H1 (cell line): ENCODE results near the gene FANCE. TPM values are rescaled to one million over a fixed set of nuclear protein-coding genes. Genes with fewer than 3 reads are reported as not detected.
A peak's percentile ranks its signal among the peaks of the same experiment; 100 is the strongest.

Experiments
- CTCF ChIA-PET: fragments of 300-600 bp; sonication (Branson Sonifier 250); formaldehyde crosslinking; loops from one replicate; lab custom pipeline; 2021; ENCODE audit not compliant: partially characterized antibody; lab: Charles Lee
- POLR2A ChIA-PET: fragments of 300-600 bp; sonication (Branson Sonifier 250); formaldehyde crosslinking; loops from one replicate; lab custom pipeline; 2021; ENCODE audit warnings: inconsistent platforms; ENCODE audit not compliant: partially characterized antibody; lab: Charles Lee
- DNase-seq, 2 experiments: peaks; one replicate each; pipeline versions ENCODE4 v3.0.0 to v3.0.0-alpha.2; 2010 to 2022; ENCODE audit warnings: low spot score in 2 of 2, low read depth in 1 of 2, mixed read lengths in 1 of 2
- FAIRE-seq: peaks from 2 replicates; lab custom pipeline; 2011; peaks lifted over from hg19 to GRCh38; lab: Jason Lieb, UNC
- H2AFZ ChIP-seq: 2 replicates; pipeline ENCODE4 v1.8.1; 2012; ENCODE audit warnings: low read length, inconsistent platforms
- H2AK5ac ChIP-seq: 2 replicates; pipeline ENCODE4 v1.6.1; 2013; ENCODE audit warnings: low read depth, low read length
- H2BK120ac ChIP-seq: replicated peaks from 2 replicates; pipeline ENCODE3; 2013; ENCODE audit warnings: low read depth, low read length, inconsistent platforms
- H2BK12ac ChIP-seq: 2 replicates; pipeline ENCODE4 v1.6.1; 2013; ENCODE audit warnings: low read depth, low read length
- H2BK15ac ChIP-seq: 2 replicates; pipeline ENCODE4 v1.6.1; 2013; ENCODE audit warnings: low read length
- H2BK20ac ChIP-seq: 2 replicates; pipeline ENCODE4 v1.6.1; 2013; ENCODE audit warnings: low read length
- H2BK5ac ChIP-seq: 2 replicates; pipeline ENCODE4 v1.6.1; 2013; ENCODE audit warnings: low read depth, low read length
- H3K14ac ChIP-seq: 2 replicates; pipeline ENCODE4 v1.6.1; 2013; ENCODE audit warnings: inconsistent platforms; ENCODE audit not compliant: insufficient read length
- H3K18ac ChIP-seq: 2 replicates; pipeline ENCODE4 v1.6.1; 2013; ENCODE audit warnings: low read length; ENCODE audit errors: extremely low read depth
- H3K23ac ChIP-seq: 2 replicates; pipeline ENCODE4 v1.6.1; 2013; ENCODE audit warnings: inconsistent platforms; ENCODE audit not compliant: insufficient read length
- H3K23me2 ChIP-seq: 2 replicates; pipeline ENCODE4 v1.6.1; 2013; ENCODE audit warnings: low read depth, low read length
- H3K27ac ChIP-seq: 2 replicates; pipeline ENCODE4 v1.6.1; 2011; ENCODE audit warnings: low read depth, low read length, inconsistent platforms
- H3K27me3 ChIP-seq, 4 experiments: replicated peaks in 1 of 4; 1 replicate in 1 of 4; 2 replicates in 3 of 4; pipeline versions ENCODE4 v1.6.1 to v1.8.1; 2011 to 2013; ENCODE audit warnings: low read length in 3 of 4, mild to moderate bottlenecking in 3 of 4, inconsistent platforms in 2 of 4, mixed read lengths in 2 of 4, moderate library complexity in 1 of 4; ENCODE audit not compliant: control insufficient read depth in 3 of 4, insufficient read depth in 3 of 4; ENCODE audit errors: extremely low read depth in 1 of 4
- H3K36me3 ChIP-seq, 4 experiments: 2 replicates each; pipeline versions ENCODE4 v1.6.1 to v1.8.1; 2011 to 2013; ENCODE audit warnings: mild to moderate bottlenecking in 4 of 4, low read length in 3 of 4, moderate library complexity in 2 of 4, control low read depth in 1 of 4, inconsistent platforms in 1 of 4; ENCODE audit not compliant: insufficient read depth in 4 of 4, control insufficient read depth in 2 of 4
- H3K4ac ChIP-seq: replicated peaks from 2 replicates; pipeline ENCODE3; 2013; ENCODE audit warnings: low read length, low read depth, mixed read lengths, inconsistent platforms; ENCODE audit not compliant: insufficient read length
- H3K4me1 ChIP-seq, 4 experiments: replicated peaks in 1 of 4; 1 replicate in 1 of 4; 2 replicates in 3 of 4; pipeline versions ENCODE4 v1.6.1 to v1.8.1; 2011 to 2013; ENCODE audit warnings: low read length in 3 of 4, inconsistent platforms in 2 of 4, mixed read lengths in 1 of 4; ENCODE audit not compliant: insufficient read depth in 4 of 4, control insufficient read depth in 3 of 4
- H3K4me2 ChIP-seq, 2 experiments: 2 replicates each; pipeline versions ENCODE4 v1.6.1 to v1.8.1; 2011 to 2013; ENCODE audit warnings: low read depth in 2 of 2, low read length in 2 of 2, control low read depth in 1 of 2, inconsistent platforms in 1 of 2, mild to moderate bottlenecking in 1 of 2; ENCODE audit not compliant: insufficient read depth in 1 of 2
- H3K4me3 ChIP-seq, 4 experiments: fragments of 200-600, 300-600 bp in 1 of 4; sonication (generic), shearing (Covaris generic), sonication (Bioruptor Twin) in 1 of 4; 2 replicates each; pipeline versions ENCODE4 v1.5.1 to v1.8.1; 2011 to 2016; ENCODE audit warnings: low read length in 4 of 4, low read depth in 3 of 4, control low read depth in 2 of 4, inconsistent platforms in 2 of 4, mild to moderate bottlenecking in 2 of 4, mixed read lengths in 1 of 4, moderate library complexity in 1 of 4; ENCODE audit not compliant: insufficient read depth in 2 of 4; ENCODE audit errors: extremely low read depth in 1 of 4
- H3K56ac ChIP-seq: replicated peaks from 2 replicates; pipeline ENCODE3; 2013; ENCODE audit warnings: low read depth, mild to moderate bottlenecking, mixed read lengths, low read length, inconsistent platforms; ENCODE audit not compliant: insufficient read length
- H3K79me1 ChIP-seq: 2 replicates; pipeline ENCODE4 v1.6.1; 2013; ENCODE audit warnings: low read depth, low read length, control low read depth
- H3K79me2 ChIP-seq, 2 experiments: 2 replicates each; pipeline versions ENCODE4 v1.6.1 to v1.8.1; 2012 to 2013; ENCODE audit warnings: low read length in 2 of 2, mild to moderate bottlenecking in 2 of 2, inconsistent platforms in 1 of 2; ENCODE audit not compliant: insufficient read depth in 2 of 2, control insufficient read depth in 1 of 2
- H3K9ac ChIP-seq, 4 experiments: replicated peaks in 1 of 4; 1 replicate in 1 of 4; 2 replicates in 3 of 4; pipeline versions ENCODE4 v1.6.1 to v1.8.1; 2011 to 2013; ENCODE audit warnings: low read depth in 3 of 4, low read length in 3 of 4, control low read depth in 2 of 4, mild to moderate bottlenecking in 2 of 4, moderate library complexity in 2 of 4, inconsistent platforms in 1 of 4; ENCODE audit errors: extremely low read depth in 1 of 4
- H3K9me3 ChIP-seq, 2 experiments: 2 replicates each; pipeline versions ENCODE4 v1.6.1 to v1.8.1; 2012 to 2013; ENCODE audit warnings: mild to moderate bottlenecking in 2 of 2, moderate library complexity in 2 of 2, control low read depth in 1 of 2, inconsistent platforms in 1 of 2, low read depth in 1 of 2, low read length in 1 of 2, mixed read lengths in 1 of 2; ENCODE audit not compliant: insufficient read depth in 2 of 2
- H4K20me1 ChIP-seq, 2 experiments: replicated peaks in 1 of 2; 2 replicates each; pipeline versions ENCODE3 to v1.8.1; 2011 to 2013; ENCODE audit warnings: inconsistent platforms in 2 of 2, low read length in 2 of 2, mild to moderate bottlenecking in 1 of 2; ENCODE audit not compliant: insufficient read depth in 2 of 2, control insufficient read depth in 1 of 2
- H4K5ac ChIP-seq: 2 replicates; pipeline ENCODE4 v1.6.1; 2013; ENCODE audit warnings: low read length, low read depth, mixed read lengths, inconsistent platforms; ENCODE audit not compliant: insufficient read length
- H4K8ac ChIP-seq: 2 replicates; pipeline ENCODE4 v1.8.0; 2013; ENCODE audit warnings: mild to moderate bottlenecking, moderate library complexity, low read length, inconsistent platforms; ENCODE audit not compliant: insufficient read depth; ENCODE audit errors: extremely low read depth
- H4K91ac ChIP-seq: replicated peaks from 2 replicates; pipeline ENCODE3; 2013; ENCODE audit warnings: low read length, mixed read lengths, inconsistent platforms; ENCODE audit not compliant: insufficient read length
- CHD2 ChIP-seq: IDR thresholded peaks from 2 replicates; pipeline ENCODE4 v1.6.1; 2012; ENCODE audit warnings: low read length, improper control_type of control experiment
- POLR2AphosphoS5 ChIP-seq: IDR thresholded peaks from 2 replicates; pipeline ENCODE4 v1.6.1; 2011; ENCODE audit warnings: low read depth, low read length
- WGBS, 2 experiments: shearing (Covaris generic) in 1 of 2; methylation state at CpG; one replicate each; pipeline versions ENCODE4 v1.1.6 to v1.1.7; 2013 to 2015; ENCODE audit warnings: low lambda C conversion rate in 2 of 2, mixed read lengths in 2 of 2, inconsistent platforms in 1 of 2, low coverage in 1 of 2, missing lambda C conversion rate in 1 of 2; ENCODE audit not compliant: insufficient replicate concordance in 2 of 2, insufficient coverage in 1 of 2, insufficient read length in 1 of 2; ENCODE audit errors: extremely low coverage in 1 of 2, missing lambda C conversion rate in 1 of 2; 5-methylcytosine and 5-hydroxymethylcytosine counted together
- polyA plus RNA-seq, 7 experiments: library from polyadenylated mRNA; depleted of rRNA in 3 of 7; stranded (reverse) in 5 of 7; unstranded in 2 of 7; fragments of >200 nt in 5 of 7; fragments of 200-250 nt in 2 of 7; gene quantifications; 1 replicate in 5 of 7; 2 replicates in 1 of 7; 4 replicates in 1 of 7; pipeline versions ENCODE4 v1.2.1 to v1.2.3, GENCODE V29; 2011 to 2013; ENCODE audit warnings: missing spikeins in 2 of 7, mixed read lengths in 2 of 7
- total RNA-seq: library from RNA; stranded (reverse); fragmentation: NEBNext Ultra II Directional; extraction: Animal tissue kit (Norgen Biotek cat#: 25700); gene quantifications from 2 replicates; pipeline ENCODE4 v1.2.1, GENCODE V29; 2021

FANCE gene
- total and polyA plus RNA-seq, 2 of the 8 experiments (the other 6 are each of a cell fraction or from before 2014, with no cell fraction given) = 16.1 to 17.0 TPM

DNA sequence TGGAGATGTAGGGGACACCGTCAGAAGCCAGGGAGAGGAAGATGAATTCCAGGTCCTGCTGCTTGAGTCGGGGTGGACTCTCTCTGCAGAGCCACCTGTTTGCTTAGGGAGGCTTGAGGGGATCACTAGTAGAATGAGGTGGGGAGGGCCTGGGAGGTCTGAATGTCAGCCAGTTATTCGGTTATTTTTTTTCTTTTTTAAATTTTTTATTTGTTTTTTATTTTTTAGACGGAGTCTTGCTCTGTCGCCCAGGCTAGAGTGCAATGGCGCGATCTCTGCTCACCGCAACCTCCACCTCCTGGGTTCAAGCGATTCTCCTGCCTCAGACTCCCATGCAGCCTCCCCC lies 36.4 kb downstream of the FANCE start:
- Histone ChIP-seq H3K23me2 (peaks cover 8% of the 10 kb centered on the region), H2AFZ (no peak overlapping the region), H2BK12ac (peak overlapping the region; percentile 55; the same call in 1 of the 2 replicates), H4K5ac (no peak overlapping the region), H3K23ac (no peak overlapping the region), H3K4me3 (peak overlapping the region in 1 of 4 experiments; percentile 9; a peak in 1 of 8 replicates), H2AK5ac (peak overlapping the region; percentile 80; the same call in 1 of the 2 replicates), H4K20me1 (peaks cover 2 to 18% of the 10 kb centered on the region in 2 experiments), H4K91ac (no peak overlapping the region), H3K36me3 (0 out of 8 replicates have a peak, but pooled peaks cover 0 to 5% (median 0%) of the 10 kb centered on the region in 4 experiments), H3K18ac (peak overlapping the region; percentile 9; the same call in 1 of the 2 replicates), H2BK5ac (peak overlapping the region; percentile 69; the same call in 1 of the 2 replicates), H2BK15ac (no peak overlapping the region), H3K56ac (no peak overlapping the region), H3K79me1 (peaks cover 12% of the 10 kb centered on the region), H2BK120ac (peak overlapping the region; percentile 47), H3K14ac (no peak overlapping the region), H3K4ac (no peak overlapping the region), H3K27ac (no peak overlapping the region), H3K4me2 (peak overlapping the region in 1 of 2 experiments; percentile 9; a peak in 2 of 4 replicates), H4K8ac (no peak overlapping the region), H3K9me3 (no peaks in the 10 kb centered on the region), H3K9ac (no peak overlapping the region), H3K27me3 (no peaks in the 10 kb centered on the region), H3K79me2 (peaks cover 0 to 27% of the 10 kb centered on the region in 2 experiments; a peak in 2 of 4 replicates), H3K4me1 (peaks cover 34 to 79% (median 66%) of the 10 kb centered on the region in 4 experiments), H2BK20ac (0 out of 2 replicates have a peak overlapping the region, but pooled peaks have one; percentile 5)
- WGBS, 2 experiments = 82% methylated on average over 9 of the region's 9 CpGs; no CpG with 5 or more reads in 1 of the 2 experiments
- FAIRE-seq (no peak), DNase-seq (no peak)
- TF ChIP-seq POLR2AphosphoS5 = no peak
- TF ChIP-seq CHD2 = no peak
- POLR2A ChIA-PET = interaction anchor here (30.9 to 37.6 kb wide), 2 partner anchors 5 to 11 kb away, joined by 1319 read pairs; partner anchors contain the start of genes RPL10A and TEAD3
- CTCF ChIA-PET = interaction anchor here (0.7 to 1.2 kb wide), 2 partner anchors 34 to 1911 kb away, joined by 3 to 4 read pairs; no protein-coding TSS in a partner anchor
